Measurements from ENCODE around the gene PRSS21. TPM values are rescaled to one million over a fixed set of nuclear protein-coding genes. Genes with fewer than 3 reads are reported as not detected.

The PRSS21 gene
- total RNA-seq, 2 experiments from 2014 or later: not detected

- peaks cover 4 to 8% of the 10 kb centered on the region in 2 experiments for H3K27me3 ChIP-seq (ENCODE audit: control insufficient read depth in 1 of 2, insufficient read depth in 2 of 2, low read length in 2 of 2)
- no peak overlapping the region for H3K4me3 ChIP-seq (ENCODE audit: low read length)
- Mint-ChIP-seq H3K4me1 (ENCODE audit: low read depth) (no peaks in the 10 kb centered on the region), H3K27me3 (peaks cover 20% of the 10 kb centered on the region), H3K27ac (no peak overlapping the region), H3K4me3 (no peak overlapping the region), H3K9me3 (no peaks in the 10 kb centered on the region), H3K36me3 (ENCODE audit: low read depth) (no peaks in the 10 kb centered on the region)
- peaks cover 0 to 6% of the 10 kb centered on the region in 2 experiments for H3K9me3 ChIP-seq (ENCODE audit: control insufficient read depth in 1 of 2, insufficient read depth in 1 of 2, low read length in 2 of 2)
- TF ChIP-seq CTCF (IDR thresholded peaks at IDR 0.05): no peak
- CTCF ChIA-PET: no interaction called here
- POLR2A ChIA-PET: no interaction called here
- DNase-seq (no peak), ATAC-seq (ENCODE audit: poor library complexity) (no peak)
- no peak overlapping the region for H3K27ac ChIP-seq (ENCODE audit: low read depth in 1 of 2, low read length in 2 of 2)
- no peaks in the 10 kb centered on the region for H3K36me3 ChIP-seq (ENCODE audit: insufficient read depth, low read length)
- intact Hi-C loops (cut with DNase I, micrococcal nuclease): no loop called here
- no peaks in the 10 kb centered on the region for H3K4me1 ChIP-seq (ENCODE audit: insufficient read depth, low read length)
These were observed 3.2 kb upstream of the PRSS21 start for GRCh38 chr16:2813771-2814221.

- Mint-ChIP-seq H3K4me3 (no peak overlapping the region), H3K27me3 (peaks cover 11% of the 10 kb centered on the region), H3K9me3 (no peaks in the 10 kb centered on the region), H3K4me1 (ENCODE audit: low read depth) (no peaks in the 10 kb centered on the region), H3K36me3 (ENCODE audit: low read depth) (no peaks in the 10 kb centered on the region), H3K27ac (no peak overlapping the region)
- Histone ChIP-seq H3K4me1 (ENCODE audit: insufficient read depth, low read length) (no peaks in the 10 kb centered on the region), H3K27ac (ENCODE audit: low read depth in 1 of 2, low read length in 2 of 2) (no peak overlapping the region), H3K9me3 (ENCODE audit: control insufficient read depth in 1 of 2, insufficient read depth in 1 of 2, low read length in 2 of 2) (peaks cover 0 to 6% of the 10 kb centered on the region in 2 experiments), H3K4me3 (ENCODE audit: low read length) (no peak overlapping the region), H3K36me3 (ENCODE audit: insufficient read depth, low read length) (no peaks in the 10 kb centered on the region), H3K27me3 (ENCODE audit: control insufficient read depth in 1 of 2, insufficient read depth in 2 of 2, low read length in 2 of 2) (peaks cover 4 to 8% of the 10 kb centered on the region in 2 experiments)
- DNase-seq (no peak), ATAC-seq (ENCODE audit: poor library complexity) (no peak)
- TF ChIP-seq CTCF (IDR thresholded peaks at IDR 0.05): no peak
- ChIA-PET POLR2A (no interaction called here), CTCF (no interaction called here)
- intact Hi-C loops (cut with DNase I, micrococcal nuclease): no loop called here
These were observed 2.3 kb upstream of the PRSS21 start for GRCh38 chr16:2814551-2815298.

DNA sequence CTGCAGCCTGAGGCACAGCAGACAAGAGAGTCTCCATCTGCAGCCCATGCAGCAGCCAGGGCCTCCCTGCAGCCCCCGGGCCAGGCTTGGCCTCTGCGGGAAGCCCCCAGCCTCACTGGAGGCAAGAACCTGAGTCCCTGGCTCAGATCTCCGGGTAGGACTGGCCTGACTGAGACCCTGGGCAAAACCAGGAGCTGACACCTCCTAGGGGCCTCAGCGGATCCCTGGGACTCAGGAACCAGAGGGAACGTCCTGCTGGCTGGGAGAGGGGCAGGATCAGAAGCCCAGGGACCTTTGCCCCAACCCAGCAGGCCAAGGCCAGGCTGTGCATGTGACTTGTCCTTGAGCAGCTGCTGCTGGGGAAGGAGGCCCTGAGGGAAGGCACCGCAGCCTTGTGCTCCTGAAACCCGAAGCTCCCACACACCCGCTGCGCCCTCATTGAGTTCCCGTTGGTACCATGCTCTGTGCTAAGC lies 1.7 kb upstream of the PRSS21 start:
- DNase-seq (no peak), ATAC-seq (ENCODE audit: poor library complexity) (no peak)
- peaks cover 7% of the 10 kb centered on the region for H3K27me3 Mint-ChIP-seq
- H3K9me3 Mint-ChIP-seq: no peaks in the 10 kb centered on the region
- H3K4me3 Mint-ChIP-seq: no peak overlapping the region
- H3K36me3 ChIP-seq (ENCODE audit: insufficient read depth, low read length): no peaks in the 10 kb centered on the region
- H3K4me1 Mint-ChIP-seq (ENCODE audit: low read depth): no peaks in the 10 kb centered on the region
- no peak overlapping the region for H3K27ac Mint-ChIP-seq
- H3K27me3 ChIP-seq (ENCODE audit: control insufficient read depth in 1 of 2, insufficient read depth in 2 of 2, low read length in 2 of 2): peaks cover 4 to 6% of the 10 kb centered on the region in 2 experiments
- H3K9me3 ChIP-seq (ENCODE audit: control insufficient read depth in 1 of 2, insufficient read depth in 1 of 2, low read length in 2 of 2): peaks cover 0 to 6% of the 10 kb centered on the region in 2 experiments
- no peak for TF ChIP-seq CTCF (IDR thresholded peaks at IDR 0.05)
- intact Hi-C loops (cut with DNase I, micrococcal nuclease): no loop called here
- H3K36me3 Mint-ChIP-seq (ENCODE audit: low read depth): no peaks in the 10 kb centered on the region
- no peak overlapping the region for H3K4me3 ChIP-seq (ENCODE audit: low read length)
- ChIA-PET POLR2A (no interaction called here), CTCF (no interaction called here)
- H3K27ac ChIP-seq (ENCODE audit: low read depth in 1 of 2, low read length in 2 of 2): no peak overlapping the region
- H3K4me1 ChIP-seq (ENCODE audit: insufficient read depth, low read length): no peaks in the 10 kb centered on the region
